Fibroblast of mammary gland (primary cell): ENCODE data around the gene SHROOM4.

ENCODE experiments used
- DNase-seq: peaks from one replicate; pipeline ENCODE4 v3.0.0-alpha.2; 2010; ENCODE audit warnings: low read depth
- H3K4me3 ChIP-seq: 2 replicates; pipeline ENCODE4 v1.5.1; 2011; ENCODE audit warnings: low read depth, mild to moderate bottlenecking, low read length, moderate library complexity; ENCODE audit not compliant: control insufficient read depth
- CTCF ChIP-seq: conservative IDR thresholded peaks from 2 replicates; pipeline ENCODE4 v1.5.1; 2011; ENCODE audit warnings: low read depth, low read length, inconsistent platforms; ENCODE audit not compliant: control insufficient read depth, insufficient read depth

The SHROOM4 gene

GRCh38 chrX:50618788-50619558 is 195.0 kb downstream of the SHROOM4 start:
- no peak overlapping the region for H3K4me3 ChIP-seq
- peak; percentile 1 for DNase-seq

GRCh38 chrX:50617183-50617582 is 196.8 kb downstream of the SHROOM4 start:
- TF ChIP-seq CTCF: no peak
- no peak for DNase-seq
- no peak overlapping the region for H3K4me3 ChIP-seq

More at GRCh38 chrX:50618788-50619558, 195.0 kb downstream of the SHROOM4 start:
- TF ChIP-seq CTCF: no peak

GRCh38 chrX:50615570-50616158 is 198.3 kb downstream of the SHROOM4 start:
- TF ChIP-seq CTCF: no peak
- no peak for DNase-seq

GRCh38 chrX:50614460-50614859 is 199.5 kb downstream of the SHROOM4 start:
- no peak overlapping the region for H3K4me3 ChIP-seq
- no peak for TF ChIP-seq CTCF
- DNase-seq: no peak

More at GRCh38 chrX:50615570-50616158, 198.3 kb downstream of the SHROOM4 start:
- no peak overlapping the region for H3K4me3 ChIP-seq

GRCh38 chrX:50613846-50614245 is 200.1 kb downstream of the SHROOM4 start:
- no peak for TF ChIP-seq CTCF
- DNase-seq: peak; percentile 11
- no peak overlapping the region for H3K4me3 ChIP-seq

GRCh38 chrX:50609796-50610195 is 204.2 kb downstream of the SHROOM4 start:
- TF ChIP-seq CTCF: no peak
- no peak overlapping the region for H3K4me3 ChIP-seq
- peak; percentile 1 for DNase-seq
